ENCODE measurements around the gene PCDHA2. TPM values are rescaled to one million over a fixed set of nuclear protein-coding genes. Genes with fewer than 3 reads are reported as not detected.
"Not testable (repeated sequence)": the region's sequence is repeated elsewhere in the genome, so short reads cannot be mapped to it uniquely, and the experiment has no call there.

The PCDHA2 gene
- total and polyA plus RNA-seq, 3 experiments from 2014 or later, result not detected

DNA sequence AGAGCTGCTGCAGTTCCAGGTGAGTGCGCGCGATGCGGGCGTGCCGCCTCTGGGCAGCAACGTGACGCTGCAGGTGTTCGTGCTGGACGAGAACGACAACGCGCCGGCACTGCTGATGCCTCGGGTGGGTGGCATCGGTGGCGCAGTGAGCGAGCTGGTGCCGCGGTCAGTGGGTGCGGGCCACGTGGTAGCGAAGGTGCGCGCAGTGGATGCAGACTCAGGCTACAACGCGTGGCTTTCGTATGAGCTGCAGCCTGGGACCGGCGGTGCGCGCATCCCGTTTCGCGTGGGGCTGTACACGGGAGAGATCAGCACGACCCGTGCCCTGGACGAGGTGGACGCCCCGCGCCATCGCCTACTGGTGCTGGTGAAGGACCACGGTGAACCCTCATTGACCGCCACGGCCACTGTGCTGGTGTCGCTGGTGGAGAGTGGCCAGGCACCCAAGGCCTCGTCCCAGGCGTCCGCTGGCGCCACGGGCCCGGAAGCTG lies 8.2 kb downstream of the PCDHA2 start:
- Mint-ChIP-seq H3K4me1 (no peaks in the 10 kb centered on the region), H3K27ac (no peak overlapping the region), H3K9me3 (peaks cover 32 to 61% (median 42%) of the 10 kb centered on the region in 5 donors), H3K36me3 (peaks cover 0 to 4% (median 1%) of the 10 kb centered on the region in 3 donors), H3K27me3 (peaks cover 16 to 49% of the 10 kb centered on the region in 2 donors), H3K4me3 (no peak overlapping the region)
- Histone ChIP-seq H3K27ac (ENCODE audit: low read depth, low read length) (no peak overlapping the region), H3K36me3 (ENCODE audit: insufficient read depth, low read length) (no peaks in the 10 kb centered on the region), H3K9me3 (ENCODE audit: low read length) (peaks cover 4% of the 10 kb centered on the region), H3K4me1 (ENCODE audit: insufficient read depth, low read length) (no peaks in the 10 kb centered on the region), H3K27me3 (ENCODE audit: insufficient read depth, low read length, poor library complexity, severe bottlenecking) (no peaks in the 10 kb centered on the region), H3K4me3 (ENCODE audit: low read length) (no peak overlapping the region)
- DNase-seq, result no peak
- ChIA-PET POLR2A (no interaction called here), CTCF (no interaction called here)

- H3K4me1 ChIP-seq (ENCODE audit: insufficient read depth, low read length), result no peaks in the 10 kb centered on the region
- no peak within 1 kb of the TSS for H3K4me3 ChIP-seq (ENCODE audit: low read length)
- CTCF ChIA-PET, result no interaction called here
- H3K27ac ChIP-seq (ENCODE audit: low read depth, low read length), result no peak within 1 kb of the TSS
- no peaks in the 10 kb centered on the region for H3K27me3 ChIP-seq (ENCODE audit: insufficient read depth, low read length, poor library complexity, severe bottlenecking)
- H3K27ac Mint-ChIP-seq, result no peak within 1 kb of the TSS
- no peaks in the 10 kb centered on the region for H3K4me1 Mint-ChIP-seq
- no peak for DNase-seq
- H3K36me3 Mint-ChIP-seq, result peaks cover 0 to 1% (median 0%) of the 10 kb centered on the region in 3 donors
- POLR2A ChIA-PET, result no interaction called here
- H3K9me3 Mint-ChIP-seq, result peaks cover 20 to 50% (median 39%) of the 10 kb centered on the region in 5 donors
- no peaks in the 10 kb centered on the region for H3K36me3 ChIP-seq (ENCODE audit: insufficient read depth, low read length)
- no peak within 1 kb of the TSS for H3K4me3 Mint-ChIP-seq
- H3K9me3 ChIP-seq (ENCODE audit: low read length), result no peaks in the 10 kb centered on the region
- H3K27me3 Mint-ChIP-seq, result peaks cover 8 to 36% of the 10 kb centered on the region in 2 donors
Observed at GRCh38 chr5:140806834-140807775, 12.5 kb downstream of the PCDHA2 start, which contains the start of gene PCDHA4. Gene PCDHA4 (plus strand): TSS chr5:140807068.

GRCh38 chr5:140808241-140808888 lies 13.7 kb downstream of the PCDHA2 start:
- CTCF ChIA-PET; H3K36me3 Mint-ChIP-seq; H3K36me3 ChIP-seq (ENCODE audit: insufficient read depth, low read length); POLR2A ChIA-PET; H3K4me3 ChIP-seq (ENCODE audit: low read length); H3K4me3 Mint-ChIP-seq; H3K4me1 Mint-ChIP-seq; DNase-seq; H3K9me3 ChIP-seq (ENCODE audit: low read length); H3K27ac ChIP-seq (ENCODE audit: low read depth, low read length); H3K4me1 ChIP-seq (ENCODE audit: insufficient read depth, low read length); H3K27me3 ChIP-seq (ENCODE audit: insufficient read depth, low read length, poor library complexity, severe bottlenecking); H3K27ac Mint-ChIP-seq: not testable (repeated sequence)
- peaks cover 19 to 54% (median 44%) of the 10 kb centered on the region in 5 donors for H3K9me3 Mint-ChIP-seq
- H3K27me3 Mint-ChIP-seq, result peaks cover 9 to 38% of the 10 kb centered on the region in 2 donors

DNA sequence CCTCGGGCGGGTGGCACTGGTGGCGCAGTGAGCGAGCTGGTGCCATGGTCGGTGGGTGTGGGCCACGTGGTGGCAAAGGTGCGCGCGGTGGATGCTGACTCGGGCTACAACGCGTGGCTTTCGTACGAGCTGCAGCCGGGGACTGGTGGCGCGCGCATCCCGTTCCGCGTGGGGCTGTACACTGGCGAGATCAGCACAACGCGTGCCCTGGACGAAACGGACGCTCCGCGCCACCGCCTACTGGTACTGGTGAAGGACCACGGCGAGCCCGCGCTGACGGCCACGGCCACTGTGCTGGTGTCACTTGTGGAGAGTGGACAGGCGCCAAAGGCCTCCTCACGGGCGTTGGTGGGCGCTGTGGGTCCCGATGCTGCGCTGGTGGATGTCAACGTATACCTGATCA lies 14.2 kb downstream of the PCDHA2 start:
- Mint-ChIP-seq H3K4me3 (no peak overlapping the region), H3K4me1 (no peaks in the 10 kb centered on the region), H3K27ac (no peak overlapping the region), H3K36me3 (peaks cover 0 to 1% (median 0%) of the 10 kb centered on the region in 3 donors), H3K9me3 (peaks cover 14 to 49% (median 38%) of the 10 kb centered on the region in 5 donors), H3K27me3 (peaks cover 9 to 35% of the 10 kb centered on the region in 2 donors)
- Histone ChIP-seq H3K4me3 (ENCODE audit: low read length) (no peak overlapping the region), H3K36me3 (ENCODE audit: insufficient read depth, low read length) (no peaks in the 10 kb centered on the region), H3K9me3 (ENCODE audit: low read length) (no peaks in the 10 kb centered on the region), H3K4me1 (ENCODE audit: insufficient read depth, low read length) (no peaks in the 10 kb centered on the region), H3K27me3 (ENCODE audit: insufficient read depth, low read length, poor library complexity, severe bottlenecking) (no peaks in the 10 kb centered on the region), H3K27ac (ENCODE audit: low read depth, low read length) (no peak overlapping the region)
- ChIA-PET CTCF (no interaction called here), POLR2A (no interaction called here)
- DNase-seq, result no peak

DNA sequence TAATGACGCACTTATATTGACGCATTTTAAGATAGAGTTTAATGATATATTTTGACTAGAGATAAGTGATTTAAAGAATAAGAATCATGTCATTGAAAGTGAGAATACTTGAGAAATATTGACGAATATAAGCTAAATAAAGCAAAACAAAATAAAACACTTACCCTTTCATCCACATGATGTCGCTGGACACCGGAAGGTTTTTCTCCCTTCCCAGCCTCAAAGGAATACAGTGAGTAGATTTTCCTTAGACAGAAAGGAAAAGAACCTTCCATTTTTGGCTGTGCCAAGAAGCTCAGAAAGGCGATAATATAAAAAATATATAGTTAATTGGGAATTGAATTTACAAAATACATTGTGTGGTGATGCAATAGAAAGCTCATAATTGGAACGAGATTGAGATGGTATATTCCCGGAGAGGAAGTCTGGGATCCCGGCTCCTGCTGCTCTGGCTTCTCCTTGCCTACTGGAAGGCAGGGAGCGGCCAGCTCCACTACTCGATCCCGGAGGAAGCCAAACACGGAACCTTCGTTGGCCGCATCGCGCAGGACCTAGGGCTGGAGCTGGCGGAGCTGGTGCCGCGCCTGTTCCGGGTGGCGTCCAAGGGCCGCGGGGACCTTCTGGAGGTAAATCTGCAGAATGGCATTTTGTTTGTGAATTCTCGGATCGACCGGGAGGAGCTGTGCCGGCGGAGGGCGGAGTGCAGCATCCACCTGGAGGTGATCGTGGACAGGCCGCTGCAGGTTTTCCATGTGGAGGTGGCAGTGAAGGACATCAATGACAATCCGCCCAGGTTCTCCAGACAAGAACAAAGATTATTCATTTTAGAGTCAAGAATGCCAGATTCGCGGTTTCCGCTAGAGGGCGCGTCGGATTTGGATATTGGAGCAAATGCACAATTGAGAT lies 27.0 kb downstream of the PCDHA2 start, which contains the start of gene PCDHA5:
TSS of gene PCDHA5 (plus strand) at position 239 of the 906 bp plus-strand sequence.
- Mint-ChIP-seq H3K36me3 (no peaks in the 10 kb centered on the region), H3K9me3 (peaks cover 12 to 30% (median 20%) of the 10 kb centered on the region in 5 donors), H3K4me1 (no peaks in the 10 kb centered on the region), H3K27ac (no peak within 1 kb of the TSS), H3K4me3 (no peak within 1 kb of the TSS), H3K27me3 (peaks cover 14 to 31% of the 10 kb centered on the region in 2 donors)
- Histone ChIP-seq H3K9me3 (ENCODE audit: low read length) (no peaks in the 10 kb centered on the region), H3K27me3 (ENCODE audit: insufficient read depth, low read length, poor library complexity, severe bottlenecking) (no peaks in the 10 kb centered on the region), H3K36me3 (ENCODE audit: insufficient read depth, low read length) (no peaks in the 10 kb centered on the region), H3K27ac (ENCODE audit: low read depth, low read length) (no peak within 1 kb of the TSS), H3K4me1 (ENCODE audit: insufficient read depth, low read length) (no peaks in the 10 kb centered on the region), H3K4me3 (ENCODE audit: low read length) (no peak within 1 kb of the TSS)
- ChIA-PET CTCF (no interaction called here), POLR2A (no interaction called here)
- no peak for DNase-seq

DNA sequence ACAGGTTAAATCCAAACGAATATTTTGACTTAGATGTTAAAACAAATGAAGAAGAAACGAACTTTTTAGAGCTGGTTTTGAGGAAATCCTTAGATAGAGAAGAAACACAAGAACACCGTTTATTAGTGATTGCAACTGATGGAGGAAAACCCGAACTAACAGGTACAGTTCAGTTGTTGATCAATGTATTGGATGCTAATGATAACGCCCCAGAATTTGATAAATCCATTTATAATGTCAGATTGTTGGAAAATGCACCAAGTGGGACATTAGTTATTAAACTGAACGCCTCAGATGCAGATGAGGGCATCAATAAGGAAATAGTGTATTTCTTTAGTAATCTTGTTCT lies 27.6 kb downstream of the PCDHA2 start:
- H3K4me3 ChIP-seq (ENCODE audit: low read length), result no peak overlapping the region
- no peaks in the 10 kb centered on the region for H3K27me3 ChIP-seq (ENCODE audit: insufficient read depth, low read length, poor library complexity, severe bottlenecking)
- Mint-ChIP-seq H3K27me3 (peaks cover 20 to 37% of the 10 kb centered on the region in 2 donors), H3K9me3 (peaks cover 9 to 34% (median 23%) of the 10 kb centered on the region in 5 donors), H3K27ac (no peak overlapping the region), H3K36me3 (peaks cover 0 to 5% (median 0%) of the 10 kb centered on the region in 3 donors), H3K4me3 (no peak overlapping the region), H3K4me1 (no peaks in the 10 kb centered on the region)
- DNase-seq, result no peak
- no peak overlapping the region for H3K27ac ChIP-seq (ENCODE audit: low read depth, low read length)
- H3K9me3 ChIP-seq (ENCODE audit: low read length), result no peaks in the 10 kb centered on the region
- POLR2A ChIA-PET, result no interaction called here
- H3K36me3 ChIP-seq (ENCODE audit: insufficient read depth, low read length), result no peaks in the 10 kb centered on the region
- no peaks in the 10 kb centered on the region for H3K4me1 ChIP-seq (ENCODE audit: insufficient read depth, low read length)
- CTCF ChIA-PET, result no interaction called here

DNA sequence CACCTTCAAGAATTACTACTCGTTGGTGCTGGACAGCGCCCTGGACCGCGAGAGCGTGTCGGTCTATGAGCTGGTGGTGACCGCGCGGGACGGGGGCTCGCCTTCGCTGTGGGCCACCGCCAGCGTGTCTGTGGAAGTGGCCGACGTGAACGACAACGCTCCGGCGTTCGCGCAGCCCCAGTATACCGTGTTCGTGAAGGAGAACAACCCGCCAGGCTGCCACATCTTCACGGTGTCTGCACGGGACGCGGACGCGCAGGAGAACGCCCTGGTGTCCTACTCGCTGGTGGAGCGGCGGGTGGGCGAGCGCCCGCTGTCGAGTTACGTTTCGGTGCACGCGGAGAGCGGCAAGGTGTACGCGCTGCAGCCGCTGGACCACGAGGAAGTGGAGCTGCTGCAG lies 28.3 kb downstream of the PCDHA2 start:
- H3K36me3 ChIP-seq (ENCODE audit: insufficient read depth, low read length); H3K4me3 Mint-ChIP-seq; H3K4me1 Mint-ChIP-seq; H3K4me1 ChIP-seq (ENCODE audit: insufficient read depth, low read length); POLR2A ChIA-PET; DNase-seq; H3K9me3 ChIP-seq (ENCODE audit: low read length); H3K27ac Mint-ChIP-seq; H3K36me3 Mint-ChIP-seq; H3K4me3 ChIP-seq (ENCODE audit: low read length); H3K27ac ChIP-seq (ENCODE audit: low read depth, low read length); H3K27me3 ChIP-seq (ENCODE audit: insufficient read depth, low read length, poor library complexity, severe bottlenecking); CTCF ChIA-PET: not testable (repeated sequence)
- Mint-ChIP-seq H3K9me3 (peaks cover 13 to 27% (median 26%) of the 10 kb centered on the region in 5 donors), H3K27me3 (peaks cover 20 to 35% of the 10 kb centered on the region in 2 donors)

Data from CD8-positive, alpha-beta memory T cell (primary cell).